D721Med (cell line): Measurements from ENCODE around the gene MSL2.
"Not testable (repeated sequence)": the region's sequence is repeated elsewhere in the genome, so short reads cannot be mapped to it uniquely, and the experiment has no call there.

Experiments
- DNase-seq: peaks from one replicate; pipeline ENCODE4 v3.0.0; 2011; ENCODE audit warnings: low spot score; ENCODE audit not compliant: insufficient read length
- FAIRE-seq: peaks from 2 replicates; lab custom pipeline; 2011; peaks lifted over from hg19 to GRCh38; lab: Jason Lieb, UNC
- CTCF ChIP-seq: IDR thresholded peaks from 2 replicates; pipeline ENCODE4 v1.5.1; 2012; ENCODE audit warnings: mild to moderate bottlenecking, control low read depth; ENCODE audit not compliant: insufficient read depth; ENCODE audit errors: missing control alignments

MSL2 gene

GRCh38 chr3:136196401-136197158 is 445 bp upstream of the MSL2 start:
- FAIRE-seq (no peak), DNase-seq (peak; percentile 89)
- TF ChIP-seq CTCF, result no peak

GRCh38 chr3:136195258-136196063 is 674 bp downstream of the MSL2 start:
- FAIRE-seq (no peak), DNase-seq (peak; percentile 47)
- TF ChIP-seq CTCF, result no peak

- FAIRE-seq, result no peak
- TF ChIP-seq CTCF, result no peak
- DNase-seq, result no peak
These were observed 1.5 kb downstream of the MSL2 start for GRCh38 chr3:136194409-136195257.

GRCh38 chr3:136193278-136194054 is 2.7 kb downstream of the MSL2 start:
- FAIRE-seq (no peak), DNase-seq (no peak)
- TF ChIP-seq CTCF, result no peak

- TF ChIP-seq CTCF, result no peak
- FAIRE-seq (no peak), DNase-seq (no peak)
These were observed 3.3 kb downstream of the MSL2 start for GRCh38 chr3:136192831-136193230.

- not testable (repeated sequence) for DNase-seq, FAIRE-seq
These were observed 3.9 kb downstream of the MSL2 start for GRCh38 chr3:136192195-136192594.
